ENCODE data around the gene PLEKHM3. TPM values are rescaled to one million over a fixed set of nuclear protein-coding genes. Genes with fewer than 3 reads are reported as not detected.

Gene PLEKHM3
- total and polyA plus RNA-seq, 2 experiments from 2014 or later = 4.9 to 6.6 TPM

- Histone ChIP-seq H3K4me3 (no peak overlapping the region), H3K79me2 (ENCODE audit: insufficient read depth) (no peaks in the 10 kb centered on the region), H3K9me3 (ENCODE audit: low read depth) (no peaks in the 10 kb centered on the region), H3K4me2 (ENCODE audit: unreplicated experiment) (no peak overlapping the region), H3K27me3 (replicated peaks; ENCODE audit: insufficient read depth) (no peaks in the 10 kb centered on the region), H3K4me1 (ENCODE audit: insufficient read depth) (peaks cover 4% of the 10 kb centered on the region), H3K9ac (no peak overlapping the region), H3K9me2 (ENCODE audit: insufficient read depth) (no peaks in the 10 kb centered on the region), H3K36me3 (ENCODE audit: low read depth) (no peaks in the 10 kb centered on the region), H2AFZ (no peak overlapping the region), H3F3A (ENCODE audit: insufficient read depth) (no peaks in the 10 kb centered on the region), H3K27ac (no peak overlapping the region), H4K20me1 (ENCODE audit: insufficient read depth) (no peaks in the 10 kb centered on the region)
- TF ChIP-seq EZH2 (IDR thresholded peaks at IDR 0.05; ENCODE audit: insufficient read depth, poor library complexity, severe bottlenecking) = no peak
- TF ChIP-seq EZH2phosphoT487 (IDR thresholded peaks at IDR 0.05; ENCODE audit: insufficient read depth, low read depth) = no peak
- no peak for DNase-seq
- 96 to 98% methylated on average over 9 of the region's 9 CpGs for WGBS, 2 experiments (ENCODE audit: low coverage in 1 of 2, low lambda C conversion rate in 2 of 2, missing lambda C conversion rate in 2 of 2)
- in situ Hi-C loops (cut with MboI) = no loop called here
Observed at GRCh38 chr2:207897541-207898353, 127.6 kb downstream of the PLEKHM3 start.

- no peaks in the 10 kb centered on the region for H3F3A ChIP-seq (ENCODE audit: insufficient read depth)
- in situ Hi-C loops (cut with MboI) = no loop called here
- 86 to 87% methylated on average over 6 of the region's 6 CpGs for WGBS, 2 experiments (ENCODE audit: low coverage in 1 of 2, low lambda C conversion rate in 2 of 2, missing lambda C conversion rate in 2 of 2)
- peaks cover 4% of the 10 kb centered on the region for H3K4me1 ChIP-seq (ENCODE audit: insufficient read depth)
- no peak for DNase-seq
- H2AFZ ChIP-seq = no peak overlapping the region
- no peaks in the 10 kb centered on the region for H4K20me1 ChIP-seq (ENCODE audit: insufficient read depth)
- H3K9me2 ChIP-seq (ENCODE audit: insufficient read depth) = no peaks in the 10 kb centered on the region
- no peaks in the 10 kb centered on the region for H3K79me2 ChIP-seq (ENCODE audit: insufficient read depth)
- no peaks in the 10 kb centered on the region for H3K36me3 ChIP-seq (ENCODE audit: low read depth)
- TF ChIP-seq EZH2phosphoT487 (IDR thresholded peaks at IDR 0.05; ENCODE audit: insufficient read depth, low read depth) (no peak), EZH2 (IDR thresholded peaks at IDR 0.05; ENCODE audit: insufficient read depth, poor library complexity, severe bottlenecking) (no peak)
- H3K9ac ChIP-seq = no peak overlapping the region
- no peak overlapping the region for H3K4me2 ChIP-seq (ENCODE audit: unreplicated experiment)
- no peak overlapping the region for H3K4me3 ChIP-seq
- no peaks in the 10 kb centered on the region for H3K9me3 ChIP-seq (ENCODE audit: low read depth)
- H3K27ac ChIP-seq = no peak overlapping the region
- no peaks in the 10 kb centered on the region for H3K27me3 ChIP-seq (replicated peaks; ENCODE audit: insufficient read depth)
Observed at GRCh38 chr2:207896525-207897285, 128.6 kb downstream of the PLEKHM3 start.

GRCh38 chr2:207895274-207895860, 130.0 kb downstream of the PLEKHM3 start:
- no peaks in the 10 kb centered on the region for H3K27me3 ChIP-seq (replicated peaks; ENCODE audit: insufficient read depth)
- H2AFZ ChIP-seq = no peak overlapping the region
- no peaks in the 10 kb centered on the region for H3K79me2 ChIP-seq (ENCODE audit: insufficient read depth)
- H3K27ac ChIP-seq = no peak overlapping the region
- H4K20me1 ChIP-seq (ENCODE audit: insufficient read depth) = no peaks in the 10 kb centered on the region
- DNase-seq = no peak
- TF ChIP-seq EZH2phosphoT487 (IDR thresholded peaks at IDR 0.05; ENCODE audit: insufficient read depth, low read depth) (no peak), EZH2 (IDR thresholded peaks at IDR 0.05; ENCODE audit: insufficient read depth, poor library complexity, severe bottlenecking) (no peak)
- H3K36me3 ChIP-seq (ENCODE audit: low read depth) = no peaks in the 10 kb centered on the region
- H3K9me2 ChIP-seq (ENCODE audit: insufficient read depth) = no peaks in the 10 kb centered on the region
- H3F3A ChIP-seq (ENCODE audit: insufficient read depth) = no peaks in the 10 kb centered on the region
- peaks cover 4% of the 10 kb centered on the region for H3K4me1 ChIP-seq (ENCODE audit: insufficient read depth)
- in situ Hi-C loops (cut with MboI) = no loop called here
- WGBS, 2 experiments (ENCODE audit: low coverage in 1 of 2, low lambda C conversion rate in 2 of 2, missing lambda C conversion rate in 2 of 2) = 85 to 89% methylated on average over 5 of the region's 5 CpGs
- H3K9ac ChIP-seq = no peak overlapping the region
- H3K4me3 ChIP-seq = no peak overlapping the region
- no peak overlapping the region for H3K4me2 ChIP-seq (ENCODE audit: unreplicated experiment)
- H3K9me3 ChIP-seq (ENCODE audit: low read depth) = no peaks in the 10 kb centered on the region

GRCh38 chr2:207892716-207893402, 132.5 kb downstream of the PLEKHM3 start:
- Histone ChIP-seq H3K27ac (no peak overlapping the region), H3K9me2 (ENCODE audit: insufficient read depth) (no peaks in the 10 kb centered on the region), H3K27me3 (replicated peaks; ENCODE audit: insufficient read depth) (no peaks in the 10 kb centered on the region), H3K9me3 (ENCODE audit: low read depth) (no peaks in the 10 kb centered on the region), H4K20me1 (ENCODE audit: insufficient read depth) (no peaks in the 10 kb centered on the region), H2AFZ (no peak overlapping the region), H3K9ac (no peak overlapping the region), H3K4me1 (ENCODE audit: insufficient read depth) (peaks cover 4% of the 10 kb centered on the region), H3F3A (ENCODE audit: insufficient read depth) (no peaks in the 10 kb centered on the region), H3K4me3 (no peak overlapping the region), H3K79me2 (ENCODE audit: insufficient read depth) (no peaks in the 10 kb centered on the region), H3K36me3 (ENCODE audit: low read depth) (no peaks in the 10 kb centered on the region), H3K4me2 (ENCODE audit: unreplicated experiment) (no peak overlapping the region)
- in situ Hi-C loops (cut with MboI) = no loop called here
- TF ChIP-seq EZH2 (IDR thresholded peaks at IDR 0.05; ENCODE audit: insufficient read depth, poor library complexity, severe bottlenecking) (no peak), EZH2phosphoT487 (IDR thresholded peaks at IDR 0.05; ENCODE audit: insufficient read depth, low read depth) (no peak)
- DNase-seq = peak; percentile 9
- whole genome bisulfite sequencing, 2 experiments (ENCODE audit: low coverage in 1 of 2, low lambda C conversion rate in 2 of 2, missing lambda C conversion rate in 2 of 2) = 79 to 81% methylated on average over 7 of the region's 7 CpGs
